ENCODE measurements around the gene GABARAP. TPM values are rescaled to one million over a fixed set of nuclear protein-coding genes. Genes with fewer than 3 reads are reported as not detected.

The GABARAP gene
- total and polyA plus RNA-seq, 2 of the 8 experiments (the other 6 are each of a cell fraction or from before 2014, with no cell fraction given): 252 to 581 TPM

DNA sequence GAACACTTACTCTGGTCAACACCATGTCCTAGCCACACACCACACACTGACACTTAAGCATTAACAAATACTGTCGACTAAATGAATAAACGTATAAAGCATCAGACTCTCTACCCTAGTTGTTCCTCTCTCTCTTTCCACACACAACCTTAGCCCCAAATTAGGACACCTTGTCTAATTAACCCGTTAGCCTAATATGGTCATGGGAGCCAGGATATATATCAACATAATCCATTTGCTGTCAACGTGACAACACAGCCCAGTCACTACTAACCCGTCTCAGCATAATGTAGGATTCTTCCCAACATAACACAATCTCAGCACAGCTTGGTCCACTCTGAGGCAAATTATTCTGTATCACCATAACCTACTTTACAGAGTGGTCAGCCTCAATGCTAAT lies 10.1 kb downstream of the GABARAP start:
- Histone ChIP-seq H4K91ac (replicated peaks; ENCODE audit: insufficient read length, low read length) (no peak overlapping the region), H3K4me2 (ENCODE audit: insufficient read depth in 1 of 2, low read depth in 2 of 2, low read length in 2 of 2) (peak overlapping the region in 1 of 2 experiments; percentile 56; a peak in 2 of 4 replicates), H2BK20ac (ENCODE audit: low read length) (no peak overlapping the region), H2BK120ac (replicated peaks; ENCODE audit: low read depth, low read length) (no peak overlapping the region), H3K36me3 (ENCODE audit: control insufficient read depth in 2 of 4, insufficient read depth in 4 of 4, low read length in 3 of 4) (peaks cover 27 to 50% (median 47%) of the 10 kb centered on the region in 4 experiments), H3K18ac (ENCODE audit: extremely low read depth, low read length) (no peak overlapping the region), H2BK12ac (ENCODE audit: low read depth, low read length) (no peak overlapping the region), H3K56ac (replicated peaks; ENCODE audit: insufficient read length, low read depth, low read length) (no peak overlapping the region), H3K79me1 (ENCODE audit: low read depth, low read length) (peaks cover 10% of the 10 kb centered on the region), H4K8ac (ENCODE audit: extremely low read depth, insufficient read depth, low read length) (no peak overlapping the region), H4K5ac (ENCODE audit: insufficient read length, low read depth, low read length) (no peak overlapping the region), H3K27me3 (replicated peaks in 1 of 4; ENCODE audit: control insufficient read depth in 3 of 4, extremely low read depth in 1 of 4, insufficient read depth in 3 of 4, low read length in 3 of 4) (no peaks in the 10 kb centered on the region), H3K79me2 (ENCODE audit: control insufficient read depth in 1 of 2, insufficient read depth in 2 of 2, low read length in 2 of 2) (peaks cover 13 to 55% of the 10 kb centered on the region in 2 experiments), H2AFZ (ENCODE audit: low read length) (no peak overlapping the region), H3K27ac (ENCODE audit: low read depth, low read length) (no peak overlapping the region), H3K23ac (ENCODE audit: insufficient read length) (no peak overlapping the region), H3K9ac (replicated peaks in 1 of 4; ENCODE audit: extremely low read depth in 1 of 4, low read depth in 3 of 4, low read length in 3 of 4) (no peak overlapping the region; a peak in 1 of 7 replicates), H2AK5ac (ENCODE audit: low read depth, low read length) (no peak overlapping the region), H3K14ac (ENCODE audit: insufficient read length) (no peak overlapping the region), H3K9me3 (ENCODE audit: insufficient read depth in 2 of 2, low read depth in 1 of 2, low read length in 1 of 2) (no peaks in the 10 kb centered on the region), H3K4me1 (replicated peaks in 1 of 4; ENCODE audit: control insufficient read depth in 3 of 4, insufficient read depth in 4 of 4, low read length in 3 of 4) (peaks cover 0 to 10% (median 2%) of the 10 kb centered on the region in 4 experiments; a peak in 5 of 7 replicates), H4K20me1 (replicated peaks in 1 of 2; ENCODE audit: control insufficient read depth in 1 of 2, insufficient read depth in 2 of 2, low read length in 2 of 2) (peaks cover 17 to 46% of the 10 kb centered on the region in 2 experiments), H2BK5ac (ENCODE audit: low read depth, low read length) (no peak overlapping the region), H2BK15ac (ENCODE audit: low read length) (no peak overlapping the region), H3K23me2 (ENCODE audit: low read depth, low read length) (no peaks in the 10 kb centered on the region), H3K4ac (replicated peaks; ENCODE audit: insufficient read length, low read depth, low read length) (no peak overlapping the region), H3K4me3 (ENCODE audit: extremely low read depth in 1 of 4, insufficient read depth in 2 of 4, low read depth in 3 of 4, low read length in 4 of 4) (0 out of 8 replicates have a peak overlapping the region, but pooled peaks of 1 of the 4 experiments have one; percentile 14)
- DNase-seq (ENCODE audit: low read depth in 1 of 2, low spot score in 2 of 2): no peak
- 88% methylated on average over 5 of the region's 5 CpGs; no CpG with 5 or more reads in 1 of the 2 experiments for WGBS, 2 experiments (ENCODE audit: extremely low coverage in 1 of 2, insufficient coverage in 1 of 2, insufficient read length in 1 of 2, insufficient replicate concordance in 2 of 2, low coverage in 1 of 2, low lambda C conversion rate in 2 of 2, missing lambda C conversion rate in 1 of 2)
- TF ChIP-seq TBP (IDR thresholded peaks at IDR 0.05; ENCODE audit: low read depth, low read length): no peak
- no peak for TF ChIP-seq NRF1 (IDR thresholded peaks at IDR 0.05; ENCODE audit: low read depth, low read length)
- TF ChIP-seq BCL11A (IDR thresholded peaks at IDR 0.05; ENCODE audit: low read depth in 2 of 2, low read length in 2 of 2): no peak
- TF ChIP-seq, protein P1, sequence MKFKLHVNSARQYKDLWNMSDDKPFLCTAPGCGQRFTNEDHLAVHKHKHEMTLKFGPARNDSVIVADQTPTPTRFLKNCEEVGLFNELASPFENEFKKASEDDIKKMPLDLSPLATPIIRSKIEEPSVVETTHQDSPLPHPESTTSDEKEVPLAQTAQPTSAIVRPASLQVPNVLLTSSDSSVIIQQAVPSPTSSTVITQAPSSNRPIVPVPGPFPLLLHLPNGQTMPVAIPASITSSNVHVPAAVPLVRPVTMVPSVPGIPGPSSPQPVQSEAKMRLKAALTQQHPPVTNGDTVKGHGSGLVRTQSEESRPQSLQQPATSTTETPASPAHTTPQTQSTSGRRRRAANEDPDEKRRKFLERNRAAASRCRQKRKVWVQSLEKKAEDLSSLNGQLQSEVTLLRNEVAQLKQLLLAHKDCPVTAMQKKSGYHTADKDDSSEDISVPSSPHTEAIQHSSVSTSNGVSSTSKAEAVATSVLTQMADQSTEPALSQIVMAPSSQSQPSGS (IDR thresholded peaks at IDR 0.05; ENCODE audit: low read length): no peak
- TF ChIP-seq SP1 (IDR thresholded peaks at IDR 0.05; ENCODE audit: low read depth, low read length): no peak
- FAIRE-seq: no peak
- ChIA-PET CTCF (ENCODE audit: partially characterized antibody) (interaction anchor here (4.0 kb wide), 1 partner anchor 12 kb away, joined by 24 read pairs; the partner anchor contains the start of genes ACADVL and DLG4), POLR2A (ENCODE audit: partially characterized antibody) (interaction anchor here (0.9 to 19.7 kb wide), 6 partner anchors 10 to 105 kb away, joined by 3 to 386 read pairs (median 4); partner anchors contain the start of genes ACADVL, ACAP1 and DLG4)
